HEK293T (cell line): Measurements from ENCODE around the gene BCR.

Experiments
- ARNT ChIP-seq: fragments of 450-650 bp; IDR thresholded peaks from 2 replicates; pipeline ENCODE4 v1.6.1; 2017; ENCODE audit warnings: mild to moderate bottlenecking
- ELF4 ChIP-seq: fragments of 450-650 bp; IDR thresholded peaks from 2 replicates; pipeline ENCODE4 v1.6.1; 2017; ENCODE audit warnings: antibody characterized with exemption
- FOXA1 ChIP-seq: fragments of 450-650 bp; IDR thresholded peaks from 2 replicates; pipeline ENCODE4 v1.6.1; 2016; ENCODE audit warnings: mild to moderate bottlenecking
- FOXK2 ChIP-seq: fragments of 450-650 bp; IDR thresholded peaks from 2 replicates; pipeline ENCODE4 v1.6.1; 2016; ENCODE audit warnings: mild to moderate bottlenecking
- LEF1 ChIP-seq: fragments of 450-650 bp; IDR thresholded peaks from 2 replicates; pipeline ENCODE4 v1.6.1; 2017; ENCODE audit warnings: mild to moderate bottlenecking, borderline replicate concordance
- NFRKB ChIP-seq: fragments of 450-650 bp; IDR thresholded peaks from 2 replicates; pipeline ENCODE4 v1.6.1; 2016; ENCODE audit warnings: mild to moderate bottlenecking, moderate library complexity
- SP1 ChIP-seq: fragments of 450-650 bp; IDR thresholded peaks from 2 replicates; pipeline ENCODE4 v1.6.1; 2017
- SUZ12 ChIP-seq: fragments of 450-650 bp; IDR thresholded peaks from 2 replicates; pipeline ENCODE4 v1.6.1; 2016; ENCODE audit warnings: mild to moderate bottlenecking
- TARDBP ChIP-seq: fragments of 450-650 bp; IDR thresholded peaks from 2 replicates; pipeline ENCODE4 v1.6.1; 2016
- ZNF384 ChIP-seq: fragments of 450-650 bp; IDR thresholded peaks from 2 replicates; pipeline ENCODE4 v1.6.1; 2016
- TF ChIP-seq, protein P1 (sequence below): fragments of 450-650 bp; IDR thresholded peaks from 2 replicates; pipeline ENCODE4 v1.6.1; 2016

DNA sequence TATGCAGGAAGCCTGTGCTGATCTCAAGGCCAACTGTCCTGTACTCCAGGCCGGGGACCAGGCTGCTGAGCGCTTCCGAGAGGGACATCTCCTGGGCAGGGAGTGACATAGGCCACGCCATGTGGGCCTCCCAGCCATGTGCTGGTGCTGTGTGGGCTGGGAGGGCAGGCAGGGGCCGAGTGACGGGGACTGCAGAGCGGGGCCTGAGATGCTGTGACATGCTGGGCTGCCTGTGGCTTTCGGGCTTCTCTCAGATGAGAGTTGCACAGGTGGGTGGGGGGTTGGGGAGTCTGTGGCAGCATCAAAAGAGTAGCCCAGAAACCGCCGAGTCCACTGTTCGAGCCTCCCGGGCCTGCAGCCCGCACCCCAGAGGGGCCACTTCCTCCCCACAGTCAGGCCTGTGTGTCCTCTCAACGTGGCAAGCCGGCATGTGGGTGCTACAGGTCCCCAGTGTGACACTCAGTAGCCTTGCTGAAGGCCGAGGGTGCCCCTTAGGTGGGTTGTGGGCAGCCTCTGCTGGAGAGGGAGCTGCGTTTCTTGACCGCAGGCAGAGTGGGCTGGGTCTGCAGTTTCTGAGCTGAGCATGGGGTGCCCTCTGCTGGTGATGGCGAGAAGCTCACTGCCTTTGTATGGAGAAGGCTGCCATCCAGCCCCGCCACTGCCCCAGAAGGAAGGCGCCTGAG is 101.2 kb downstream of the BCR start:
- TF ChIP-seq LEF1 (no peak), NFRKB (no peak), TARDBP (no peak), SP1 (no peak), ZNF384 (no peak), FOXK2 (no peak), SUZ12 (no peak), FOXA1 (no peak), ARNT (no peak), ELF4 (no peak)
- TF ChIP-seq, protein P1, sequence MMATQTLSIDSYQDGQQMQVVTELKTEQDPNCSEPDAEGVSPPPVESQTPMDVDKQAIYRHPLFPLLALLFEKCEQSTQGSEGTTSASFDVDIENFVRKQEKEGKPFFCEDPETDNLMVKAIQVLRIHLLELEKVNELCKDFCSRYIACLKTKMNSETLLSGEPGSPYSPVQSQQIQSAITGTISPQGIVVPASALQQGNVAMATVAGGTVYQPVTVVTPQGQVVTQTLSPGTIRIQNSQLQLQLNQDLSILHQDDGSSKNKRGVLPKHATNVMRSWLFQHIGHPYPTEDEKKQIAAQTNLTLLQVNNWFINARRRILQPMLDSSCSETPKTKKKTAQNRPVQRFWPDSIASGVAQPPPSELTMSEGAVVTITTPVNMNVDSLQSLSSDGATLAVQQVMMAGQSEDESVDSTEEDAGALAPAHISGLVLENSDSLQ: no peak
